ENCODE measurements around the gene DAB1. TPM values are rescaled to one million over a fixed set of nuclear protein-coding genes. Genes with fewer than 3 reads are reported as not detected.

The DAB1 gene
- total and polyA plus RNA-seq, 12 donors = 0.04 to 2.1 (median 0.59) TPM; not detected in 2

- Histone ChIP-seq H3K9me3 (replicated peaks in 1 of 3) (no peaks in the 10 kb centered on the region), H3K36me3 (replicated peaks in 1 of 2) (no peaks in the 10 kb centered on the region), H3K27ac (no peak overlapping the region), H3K27me3 (peaks cover 36% of the 10 kb centered on the region), H3K4me3 (no peak overlapping the region), H3K4me1 (replicated peaks in 1 of 2) (peaks cover 0 to 7% of the 10 kb centered on the region in 2 donors)
- 1 to 2% (median 1%) methylated on average over 22 to 66 of the region's 66 CpGs for WGBS, 4 donors
- intact Hi-C loops (cut with DNase I) = no loop called here
- TF ChIP-seq CTCF (IDR thresholded peaks at IDR 0.05) (no peak), POLR2A (IDR thresholded peaks at IDR 0.05) (no peak)
- no peak for DNase-seq
Measured at GRCh38 chr1:57422271-57423134, 1.4 kb downstream of the DAB1 start.

- H3K27ac ChIP-seq = no peak overlapping the region
- peaks cover 31% of the 10 kb centered on the region for H3K27me3 ChIP-seq
- DNase-seq = no peak
- TF ChIP-seq POLR2A (IDR thresholded peaks at IDR 0.05) (no peak), CTCF (IDR thresholded peaks at IDR 0.05) (no peak)
- intact Hi-C loops (cut with DNase I) = no loop called here
- 1 to 10% (median 2%) methylated on average over 9 to 10 of the region's 10 CpGs for WGBS, 4 donors
- peaks cover 0 to 7% of the 10 kb centered on the region in 2 donors for H3K4me1 ChIP-seq (replicated peaks in 1 of 2)
- H3K36me3 ChIP-seq (replicated peaks in 1 of 2) = no peaks in the 10 kb centered on the region
- H3K4me3 ChIP-seq = no peak overlapping the region
- H3K9me3 ChIP-seq (replicated peaks in 1 of 3) = no peaks in the 10 kb centered on the region
Measured at GRCh38 chr1:57421806-57422205, 2.1 kb downstream of the DAB1 start.

- Histone ChIP-seq H3K27me3 (peaks cover 31% of the 10 kb centered on the region), H3K36me3 (replicated peaks in 1 of 2) (no peaks in the 10 kb centered on the region), H3K4me1 (replicated peaks in 1 of 2) (peaks cover 0 to 7% of the 10 kb centered on the region in 2 donors), H3K27ac (no peak overlapping the region), H3K9me3 (replicated peaks in 1 of 3) (no peaks in the 10 kb centered on the region), H3K4me3 (no peak overlapping the region)
- TF ChIP-seq CTCF (IDR thresholded peaks at IDR 0.05) = no peak
- TF ChIP-seq POLR2A (IDR thresholded peaks at IDR 0.05) = no peak
- intact Hi-C loops (cut with DNase I) = no loop called here
- DNase-seq = no peak
- 21 to 24% (median 23%) methylated on average over 9 of the region's 9 CpGs for WGBS, 4 donors
Measured at GRCh38 chr1:57420981-57421785, 2.7 kb downstream of the DAB1 start.

GRCh38 chr1:57418971-57419370 lies 4.9 kb downstream of the DAB1 start:
- DNase-seq = no peak
- Histone ChIP-seq H3K36me3 (replicated peaks in 1 of 2) (no peaks in the 10 kb centered on the region), H3K4me3 (no peak overlapping the region), H3K9me3 (replicated peaks in 1 of 3) (no peaks in the 10 kb centered on the region), H3K27me3 (peaks cover 31% of the 10 kb centered on the region), H3K27ac (no peak overlapping the region), H3K4me1 (replicated peaks in 1 of 2) (peaks cover 0 to 7% of the 10 kb centered on the region in 2 donors)
- TF ChIP-seq POLR2A (IDR thresholded peaks at IDR 0.05) (no peak), CTCF (IDR thresholded peaks at IDR 0.05) (no peak)
- intact Hi-C loops (cut with DNase I) = no loop called here
- WGBS, 4 donors = 66 to 74% (median 71%) methylated on average over 4 of the region's 4 CpGs
